ENCODE data around the gene UVSSA. TPM values are rescaled to one million over a fixed set of nuclear protein-coding genes. Genes with fewer than 3 reads are reported as not detected.

The UVSSA gene
- total and polyA plus RNA-seq, 9 of the 15 experiments (the other 6 are each of a cell fraction or from before 2014, with no cell fraction given) = 0.21 to 14.6 (median 3.3) TPM

DNA sequence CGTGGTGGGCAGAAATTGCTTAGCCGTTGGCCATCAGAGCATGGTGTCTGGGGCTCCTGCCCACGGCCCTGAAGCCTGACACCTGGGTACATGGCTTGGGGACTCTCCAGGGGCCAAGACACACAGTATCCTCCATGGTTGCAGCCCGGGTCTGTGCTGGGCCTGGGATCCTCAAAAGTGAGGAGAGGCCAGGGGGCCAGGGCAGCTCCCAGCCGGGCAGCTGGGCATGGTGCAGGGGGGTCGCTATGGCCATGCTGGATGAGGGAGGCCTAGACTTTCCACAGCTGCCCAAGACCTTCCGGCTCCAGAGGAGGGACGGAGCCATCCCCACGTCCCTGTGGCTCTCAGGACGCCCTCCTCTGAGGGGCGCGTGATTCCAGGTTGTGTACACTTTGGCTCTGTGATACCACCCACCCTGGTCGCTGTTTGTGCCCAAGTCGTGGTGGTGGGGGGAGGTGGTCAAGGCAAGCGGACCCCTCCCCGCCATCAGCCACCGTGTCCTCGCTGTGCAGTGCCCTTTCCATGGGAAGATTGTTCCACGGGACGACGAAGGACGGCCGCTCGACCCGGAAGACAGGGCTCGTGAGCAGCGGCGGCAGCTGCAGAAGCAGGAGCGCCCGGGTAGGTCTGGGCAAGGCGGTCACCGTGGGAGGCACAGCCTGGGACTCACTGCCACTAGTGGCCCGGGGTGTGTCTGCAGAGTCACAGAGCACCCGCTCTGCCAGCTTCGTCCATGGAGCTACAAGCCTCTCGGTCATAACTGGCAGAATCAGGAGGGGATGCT is 33.6 kb downstream of the UVSSA start:
- Histone ChIP-seq H3K4me3 (no peak overlapping the region), H2AFZ (ENCODE audit: low read depth, low read length) (no peak overlapping the region), H3K27me3 (ENCODE audit: control insufficient read depth in 2 of 2, insufficient read depth in 2 of 2, low read length in 2 of 2) (no peaks in the 10 kb centered on the region), H3K79me2 (ENCODE audit: control insufficient read depth, insufficient read depth, low read length) (no peaks in the 10 kb centered on the region), H4K20me1 (replicated peaks; ENCODE audit: control insufficient read depth, insufficient read depth, low read length) (no peaks in the 10 kb centered on the region), H3K4me1 (replicated peaks in 1 of 2; ENCODE audit: control insufficient read depth in 2 of 2, insufficient read depth in 2 of 2, low read length in 2 of 2) (peaks cover 0 to 15% of the 10 kb centered on the region in 2 experiments; a peak in 2 of 5 replicates), H3K4me2 (ENCODE audit: insufficient read depth, low read length) (no peak overlapping the region), H3K9ac (ENCODE audit: insufficient read depth in 1 of 2, low read depth in 2 of 2, low read length in 2 of 2) (no peak overlapping the region), H3K36me3 (ENCODE audit: control insufficient read depth, insufficient read depth, low read length) (no peaks in the 10 kb centered on the region), H3K27ac (ENCODE audit: extremely low read depth, low read depth, low read length) (no peak overlapping the region), H3K9me3 (replicated peaks; ENCODE audit: control insufficient read depth, insufficient read depth, low read depth, low read length) (no peaks in the 10 kb centered on the region), H3K9me1 (ENCODE audit: control insufficient read depth, insufficient read depth, low read length) (no peaks in the 10 kb centered on the region)
- FAIRE-seq (no peak), ATAC-seq (no peak), DNase-seq (ENCODE audit: extremely low read depth in 1 of 4, low spot score in 3 of 4) (no peak)
- intact Hi-C loops (cut with micrococcal nuclease) = no loop called here
- no TSS peak for BruUV-seq (replicated peaks)
- WGBS (ENCODE audit: insufficient coverage, low coverage, missing lambda C conversion rate) = 77% methylated on average over 26 of the region's 36 CpGs
- in situ Hi-C loops (cut with MboI) = no loop called here
- CTCF ChIA-PET (ENCODE audit: low intra/inter-chr PET ratio) = no interaction called here
- POLR2A ChIA-PET = no interaction called here
- no peak for TF ChIP-seq PHB (CRISPR knock-in tag; IDR thresholded peaks at IDR 0.05)
- TF ChIP-seq HCFC1 (IDR thresholded peaks at IDR 0.05; ENCODE audit: low read depth, low read length) = no peak
- no peak for TF ChIP-seq ZKSCAN3 (CRISPR knock-in tag; IDR thresholded peaks at IDR 0.05)
- TF ChIP-seq NFXL1 (CRISPR knock-in tag; IDR thresholded peaks at IDR 0.05) = no peak
- no peak for TF ChIP-seq CBX2 (IDR thresholded peaks at IDR 0.05; ENCODE audit: insufficient read depth, low read length, poor library complexity, severe bottlenecking)
- no peak for TF ChIP-seq ZNF274 (IDR thresholded peaks at IDR 0.05; ENCODE audit: borderline replicate concordance, low read depth, low read length)
- TF ChIP-seq, protein P1, sequence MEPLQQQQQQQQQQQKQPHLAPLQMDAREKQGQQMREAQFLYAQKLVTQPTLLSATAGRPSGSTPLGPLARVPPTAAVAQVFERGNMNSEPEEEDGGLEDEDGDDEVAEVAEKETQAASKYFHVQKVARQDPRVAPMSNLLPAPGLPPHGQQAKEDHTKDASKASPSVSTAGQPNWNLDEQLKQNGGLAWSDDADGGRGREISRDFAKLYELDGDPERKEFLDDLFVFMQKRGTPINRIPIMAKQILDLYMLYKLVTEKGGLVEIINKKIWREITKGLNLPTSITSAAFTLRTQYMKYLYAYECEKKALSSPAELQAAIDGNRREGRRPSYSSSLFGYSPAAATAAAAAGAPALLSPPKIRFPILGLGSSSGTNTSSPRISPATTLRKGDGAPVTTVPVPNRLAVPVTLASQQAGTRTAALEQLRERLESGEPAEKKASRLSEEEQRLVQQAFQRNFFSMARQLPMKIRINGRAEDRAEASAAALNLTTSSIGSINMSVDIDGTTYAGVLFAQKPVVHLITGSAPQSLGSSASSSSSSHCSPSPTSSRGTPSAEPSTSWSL (CRISPR knock-in tag; IDR thresholded peaks at IDR 0.05; ENCODE audit: borderline replicate concordance) = no peak
- TF ChIP-seq, protein P2, sequence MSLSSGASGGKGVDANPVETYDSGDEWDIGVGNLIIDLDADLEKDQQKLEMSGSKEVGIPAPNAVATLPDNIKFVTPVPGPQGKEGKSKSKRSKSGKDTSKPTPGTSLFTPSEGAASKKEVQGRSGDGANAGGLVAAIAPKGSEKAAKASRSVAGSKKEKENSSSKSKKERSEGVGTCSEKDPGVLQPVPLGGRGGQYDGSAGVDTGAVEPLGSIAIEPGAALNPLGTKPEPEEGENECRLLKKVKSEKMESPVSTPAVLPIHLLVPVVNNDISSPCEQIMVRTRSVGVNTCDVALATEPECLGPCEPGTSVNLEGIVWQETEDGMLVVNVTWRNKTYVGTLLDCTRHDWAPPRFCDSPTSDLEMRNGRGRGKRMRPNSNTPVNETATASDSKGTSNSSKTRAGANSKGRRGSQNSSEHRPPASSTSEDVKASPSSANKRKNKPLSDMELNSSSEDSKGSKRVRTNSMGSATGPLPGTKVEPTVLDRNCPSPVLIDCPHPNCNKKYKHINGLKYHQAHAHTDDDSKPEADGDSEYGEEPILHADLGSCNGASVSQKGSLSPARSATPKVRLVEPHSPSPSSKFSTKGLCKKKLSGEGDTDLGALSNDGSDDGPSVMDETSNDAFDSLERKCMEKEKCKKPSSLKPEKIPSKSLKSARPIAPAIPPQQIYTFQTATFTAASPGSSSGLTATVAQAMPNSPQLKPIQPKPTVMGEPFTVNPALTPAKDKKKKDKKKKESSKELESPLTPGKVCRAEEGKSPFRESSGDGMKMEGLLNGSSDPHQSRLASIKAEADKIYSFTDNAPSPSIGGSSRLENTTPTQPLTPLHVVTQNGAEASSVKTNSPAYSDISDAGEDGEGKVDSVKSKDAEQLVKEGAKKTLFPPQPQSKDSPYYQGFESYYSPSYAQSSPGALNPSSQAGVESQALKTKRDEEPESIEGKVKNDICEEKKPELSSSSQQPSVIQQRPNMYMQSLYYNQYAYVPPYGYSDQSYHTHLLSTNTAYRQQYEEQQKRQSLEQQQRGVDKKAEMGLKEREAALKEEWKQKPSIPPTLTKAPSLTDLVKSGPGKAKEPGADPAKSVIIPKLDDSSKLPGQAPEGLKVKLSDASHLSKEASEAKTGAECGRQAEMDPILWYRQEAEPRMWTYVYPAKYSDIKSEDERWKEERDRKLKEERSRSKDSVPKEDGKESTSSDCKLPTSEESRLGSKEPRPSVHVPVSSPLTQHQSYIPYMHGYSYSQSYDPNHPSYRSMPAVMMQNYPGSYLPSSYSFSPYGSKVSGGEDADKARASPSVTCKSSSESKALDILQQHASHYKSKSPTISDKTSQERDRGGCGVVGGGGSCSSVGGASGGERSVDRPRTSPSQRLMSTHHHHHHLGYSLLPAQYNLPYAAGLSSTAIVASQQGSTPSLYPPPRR (CRISPR knock-in tag; IDR thresholded peaks at IDR 0.05; ENCODE audit: borderline replicate concordance) = no peak
- TF ChIP-seq, protein P3, sequence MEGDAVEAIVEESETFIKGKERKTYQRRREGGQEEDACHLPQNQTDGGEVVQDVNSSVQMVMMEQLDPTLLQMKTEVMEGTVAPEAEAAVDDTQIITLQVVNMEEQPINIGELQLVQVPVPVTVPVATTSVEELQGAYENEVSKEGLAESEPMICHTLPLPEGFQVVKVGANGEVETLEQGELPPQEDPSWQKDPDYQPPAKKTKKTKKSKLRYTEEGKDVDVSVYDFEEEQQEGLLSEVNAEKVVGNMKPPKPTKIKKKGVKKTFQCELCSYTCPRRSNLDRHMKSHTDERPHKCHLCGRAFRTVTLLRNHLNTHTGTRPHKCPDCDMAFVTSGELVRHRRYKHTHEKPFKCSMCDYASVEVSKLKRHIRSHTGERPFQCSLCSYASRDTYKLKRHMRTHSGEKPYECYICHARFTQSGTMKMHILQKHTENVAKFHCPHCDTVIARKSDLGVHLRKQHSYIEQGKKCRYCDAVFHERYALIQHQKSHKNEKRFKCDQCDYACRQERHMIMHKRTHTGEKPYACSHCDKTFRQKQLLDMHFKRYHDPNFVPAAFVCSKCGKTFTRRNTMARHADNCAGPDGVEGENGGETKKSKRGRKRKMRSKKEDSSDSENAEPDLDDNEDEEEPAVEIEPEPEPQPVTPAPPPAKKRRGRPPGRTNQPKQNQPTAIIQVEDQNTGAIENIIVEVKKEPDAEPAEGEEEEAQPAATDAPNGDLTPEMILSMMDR (IDR thresholded peaks at IDR 0.05 in 2 of 3, conservative IDR thresholded peaks at IDR 0.05 in 1 of 3; ENCODE audit: insufficient read depth in 2 of 3, low read depth in 1 of 3, low read length in 3 of 3) = no peak
- TF ChIP-seq RFX5 (IDR thresholded peaks at IDR 0.05; ENCODE audit: low read depth, low read length) = no peak
- no peak for TF ChIP-seq DDX20 (tag; IDR thresholded peaks at IDR 0.05; ENCODE audit: low read depth)
- no peak for TF ChIP-seq TBL1XR1 (IDR thresholded peaks at IDR 0.05; ENCODE audit: low read length in 2 of 2)
- TF ChIP-seq SP1 (CRISPR knock-in tag; IDR thresholded peaks at IDR 0.05) = no peak

Data from K562 (cell line).